Measurements from ENCODE around the gene KRTAP5-9.

GRCh38 chr11:71502871-71503435 lies 45.3 kb upstream of the KRTAP5-9 start:
- TF ChIP-seq SIN3A (IDR thresholded peaks at IDR 0.05; ENCODE audit: borderline replicate concordance, insufficient read depth, low read length), result no peak
- TF ChIP-seq POLR2AphosphoS5 (IDR thresholded peaks at IDR 0.05; ENCODE audit: low read depth, low read length), result no peak
- TF ChIP-seq FOXP2 (optimal IDR thresholded peaks at IDR 0.05; ENCODE audit: borderline replicate concordance, extremely low read depth, extremely low read length, insufficient read depth), result no peak
- TF ChIP-seq TAF1 (IDR thresholded peaks at IDR 0.05; ENCODE audit: borderline replicate concordance, insufficient read depth, low read length), result no peak

All from PFSK-1 (cell line).